Peyer's patch (tissue), 4 donors: ENCODE results near the gene ZSCAN23. TPM values are rescaled to one million over a fixed set of nuclear protein-coding genes. Genes with fewer than 3 reads are reported as not detected.
"Not testable (repeated sequence)": the region's sequence is repeated elsewhere in the genome, so short reads cannot be mapped to it uniquely, and the experiment has no call there.

Experiments
- DNase-seq, 3 donors: peaks; one replicate each; pipeline ENCODE4 v3.0.0-alpha.2; 2017 to 2019
- H3K27ac ChIP-seq, 4 donors: fragments of 200-600 bp; sonication (generic); one replicate each; pipeline ENCODE4 v1.5.1; 2016 to 2019
- H3K27me3 ChIP-seq, 2 donors: fragments of 200-600 bp; sonication (generic); one replicate each; pipeline ENCODE4 v1.5.1; 2019
- H3K36me3 ChIP-seq, 3 donors: fragments of 200-600 bp; sonication (generic); one replicate each; pipeline ENCODE4 v1.5.1; 2016 to 2019
- H3K4me1 ChIP-seq, 4 donors: fragments of 200-600 bp; sonication (generic); one replicate each; pipeline ENCODE4 v1.5.1; 2016 to 2019
- H3K4me3 ChIP-seq, 4 donors: fragments of 200-600 bp; sonication (generic); 1 replicate in 3 of 4; 2 replicates in 1 of 4; pipeline ENCODE4 v1.5.1; 2016 to 2019; ENCODE audit warnings: mild to moderate bottlenecking in 1 of 4
- H3K9me3 ChIP-seq, 4 donors: fragments of 200-600 bp; sonication (generic); one replicate each; pipeline ENCODE4 v1.5.1; 2016 to 2019; ENCODE audit warnings: mild to moderate bottlenecking in 1 of 4
- POLR2A ChIP-seq, 2 donors: fragments of 450-650 bp; IDR thresholded peaks; one replicate each; pipeline ENCODE4 v1.5.1; 2017; ENCODE audit warnings: antibody characterized with exemption in 2 of 2, mild to moderate bottlenecking in 2 of 2, moderate library complexity in 2 of 2
- total RNA-seq, 4 donors: library from RNA; depleted of rRNA; stranded (reverse); fragments of >200 nt; gene quantifications; one replicate each; pipeline ENCODE4 v1.1.0, GENCODE V29; 2016
- TF ChIP-seq, protein P1 (sequence below), 6 experiments: fragments of 450-650 bp in 4 of 6; fragments of 200-600 bp in 2 of 6; sonication (generic) in 1 of 6; IDR thresholded peaks; one replicate each; pipeline ENCODE4 v1.5.1; 2017 to 2019; ENCODE audit warnings: antibody characterized with exemption in 6 of 6, mild to moderate bottlenecking in 3 of 6, moderate library complexity in 1 of 6

ZSCAN23 gene
- total RNA-seq, 4 donors from 2014 or later: 0.57 to 46.2 (median 1.6) TPM; not detected in 1

GRCh38 chr6:28474441-28475219 lies 31.3 kb upstream of the ZSCAN23 start:
- Histone ChIP-seq H3K27ac (no peak overlapping the region), H3K36me3 (no peaks in the 10 kb centered on the region), H3K4me3 (no peak overlapping the region), H3K4me1 (no peaks in the 10 kb centered on the region), H3K27me3 (no peaks in the 10 kb centered on the region), H3K9me3 (no peaks in the 10 kb centered on the region)
- DNase-seq: no peak
- TF ChIP-seq POLR2A (IDR thresholded peaks at IDR 0.05): no peak
- TF ChIP-seq, protein P1, sequence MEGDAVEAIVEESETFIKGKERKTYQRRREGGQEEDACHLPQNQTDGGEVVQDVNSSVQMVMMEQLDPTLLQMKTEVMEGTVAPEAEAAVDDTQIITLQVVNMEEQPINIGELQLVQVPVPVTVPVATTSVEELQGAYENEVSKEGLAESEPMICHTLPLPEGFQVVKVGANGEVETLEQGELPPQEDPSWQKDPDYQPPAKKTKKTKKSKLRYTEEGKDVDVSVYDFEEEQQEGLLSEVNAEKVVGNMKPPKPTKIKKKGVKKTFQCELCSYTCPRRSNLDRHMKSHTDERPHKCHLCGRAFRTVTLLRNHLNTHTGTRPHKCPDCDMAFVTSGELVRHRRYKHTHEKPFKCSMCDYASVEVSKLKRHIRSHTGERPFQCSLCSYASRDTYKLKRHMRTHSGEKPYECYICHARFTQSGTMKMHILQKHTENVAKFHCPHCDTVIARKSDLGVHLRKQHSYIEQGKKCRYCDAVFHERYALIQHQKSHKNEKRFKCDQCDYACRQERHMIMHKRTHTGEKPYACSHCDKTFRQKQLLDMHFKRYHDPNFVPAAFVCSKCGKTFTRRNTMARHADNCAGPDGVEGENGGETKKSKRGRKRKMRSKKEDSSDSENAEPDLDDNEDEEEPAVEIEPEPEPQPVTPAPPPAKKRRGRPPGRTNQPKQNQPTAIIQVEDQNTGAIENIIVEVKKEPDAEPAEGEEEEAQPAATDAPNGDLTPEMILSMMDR (IDR thresholded peaks at IDR 0.05): no peak

DNA sequence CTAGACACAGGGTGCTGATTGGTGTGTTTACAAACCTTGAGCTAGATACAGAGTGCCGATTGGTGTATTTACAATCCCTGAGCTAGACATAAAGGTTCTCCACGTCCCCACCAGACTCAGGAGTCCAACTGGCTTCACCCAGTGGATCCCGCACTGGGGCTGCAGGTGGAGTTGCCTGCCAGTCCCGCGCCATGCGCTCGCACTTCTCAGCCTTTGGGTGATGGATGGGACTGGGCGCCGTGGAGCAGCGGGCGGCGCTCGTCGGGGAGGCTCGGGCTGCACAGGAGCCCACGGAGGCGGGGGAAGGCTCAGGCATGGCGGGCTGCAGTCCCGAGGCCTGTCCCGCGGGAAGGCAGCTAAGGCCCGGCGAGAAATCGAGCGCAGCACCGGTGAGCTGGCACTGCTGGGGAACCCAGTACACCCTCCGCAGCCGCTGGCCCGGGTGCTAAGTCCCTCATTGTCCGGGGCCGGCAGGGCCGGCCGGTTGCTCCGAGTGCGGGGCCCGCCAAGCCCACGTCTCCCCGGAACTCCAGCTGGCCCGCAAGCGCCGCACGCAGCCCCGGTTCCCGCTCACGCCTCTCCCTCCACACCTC lies 26.0 kb upstream of the ZSCAN23 start:
- not testable (repeated sequence) for H3K9me3 ChIP-seq, H3K4me3 ChIP-seq, H3K27me3 ChIP-seq, H3K4me1 ChIP-seq, H3K36me3 ChIP-seq, DNase-seq, H3K27ac ChIP-seq

- no peak for DNase-seq
- H3K9me3 ChIP-seq: no peaks in the 10 kb centered on the region
- no peaks in the 10 kb centered on the region for H3K27me3 ChIP-seq
- no peaks in the 10 kb centered on the region for H3K4me1 ChIP-seq
- TF ChIP-seq POLR2A (IDR thresholded peaks at IDR 0.05): no peak
- TF ChIP-seq, protein P1 (IDR thresholded peaks at IDR 0.05): no peak
- H3K4me3 ChIP-seq: no peak overlapping the region
- no peaks in the 10 kb centered on the region for H3K36me3 ChIP-seq
- no peak overlapping the region for H3K27ac ChIP-seq
Measured at GRCh38 chr6:28468056-28468455, 24.8 kb upstream of the ZSCAN23 start.

GRCh38 chr6:28462401-28462800 lies 19.1 kb upstream of the ZSCAN23 start:
- Histone ChIP-seq H3K27me3 (no peaks in the 10 kb centered on the region), H3K4me3 (no peak overlapping the region), H3K9me3 (no peaks in the 10 kb centered on the region), H3K36me3 (no peaks in the 10 kb centered on the region), H3K4me1 (no peaks in the 10 kb centered on the region), H3K27ac (no peak overlapping the region)
- no peak for DNase-seq
- TF ChIP-seq POLR2A (IDR thresholded peaks at IDR 0.05): no peak
- TF ChIP-seq, protein P1 (IDR thresholded peaks at IDR 0.05): no peak

DNA sequence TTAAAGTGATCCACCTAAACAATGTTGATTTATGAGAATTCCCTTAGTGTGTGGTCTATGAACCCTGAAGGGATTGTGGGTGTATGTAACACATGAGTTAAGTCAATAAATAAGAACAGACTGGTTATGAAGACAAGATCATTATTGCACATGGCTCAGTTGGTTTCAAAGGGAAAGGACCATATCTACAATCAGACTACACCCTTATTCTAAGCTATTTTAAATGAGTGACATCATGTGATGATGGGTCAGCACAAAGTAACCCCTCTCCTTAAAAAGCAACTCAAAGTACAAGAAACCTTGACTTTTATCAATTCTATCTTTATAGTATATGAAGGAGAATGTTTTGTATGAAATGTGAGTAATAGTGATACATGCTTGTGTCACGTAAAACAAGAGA lies 15.3 kb upstream of the ZSCAN23 start:
- TF ChIP-seq POLR2A (IDR thresholded peaks at IDR 0.05): no peak
- TF ChIP-seq, protein P1 (IDR thresholded peaks at IDR 0.05): no peak
- Histone ChIP-seq H3K27me3 (no peaks in the 10 kb centered on the region), H3K4me3 (no peak overlapping the region), H3K27ac (no peak overlapping the region), H3K4me1 (no peaks in the 10 kb centered on the region), H3K36me3 (no peaks in the 10 kb centered on the region), H3K9me3 (no peaks in the 10 kb centered on the region)
- DNase-seq: no peak

DNA sequence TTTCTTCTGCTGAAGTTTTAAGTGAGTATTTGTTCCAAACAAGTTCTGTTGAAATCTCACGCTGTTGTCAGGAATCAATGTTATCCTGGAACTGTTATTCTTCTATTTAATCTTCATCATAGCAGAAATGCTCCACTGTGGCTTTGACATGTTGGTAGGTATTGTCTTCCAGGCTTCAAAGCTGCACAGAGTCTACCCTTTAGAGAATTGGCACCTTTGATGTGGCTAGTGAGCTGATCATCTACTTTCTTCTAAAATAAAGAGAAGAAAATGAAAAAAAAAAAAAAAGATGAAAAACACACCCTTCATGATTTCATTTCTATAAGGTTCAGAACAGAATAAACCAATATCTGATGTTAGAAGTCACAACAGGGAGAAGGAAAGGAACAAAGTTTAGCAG lies 5.8 kb upstream of the ZSCAN23 start:
- DNase-seq: no peak
- no peaks in the 10 kb centered on the region for H3K9me3 ChIP-seq
- TF ChIP-seq, protein P1 (IDR thresholded peaks at IDR 0.05): no peak
- H3K4me1 ChIP-seq: no peaks in the 10 kb centered on the region
- H3K27ac ChIP-seq: no peak overlapping the region
- peaks cover 0 to 10% of the 10 kb centered on the region in 2 donors for H3K27me3 ChIP-seq
- H3K4me3 ChIP-seq: no peak overlapping the region
- no peaks in the 10 kb centered on the region for H3K36me3 ChIP-seq

- H3K27me3 ChIP-seq, H3K4me1 ChIP-seq, H3K4me3 ChIP-seq, DNase-seq, H3K27ac ChIP-seq, H3K36me3 ChIP-seq, H3K9me3 ChIP-seq: not testable (repeated sequence)
Measured at GRCh38 chr6:28447512-28447906, 4.2 kb upstream of the ZSCAN23 start.
